GM06990 (cell line): Measurements from ENCODE around the gene OR2T12.
"Not testable (repeated sequence)": the region's sequence is repeated elsewhere in the genome, so short reads cannot be mapped to it uniquely, and the experiment has no call there.

Experiments
- DNase-seq: peaks from one replicate; pipeline ENCODE4 v3.0.0-alpha.2; 2011; ENCODE audit not compliant: insufficient read length; ENCODE audit errors: extremely low read depth
- H3K27me3 ChIP-seq: replicated peaks from 2 replicates; pipeline ENCODE4 v1.6.0; 2011; ENCODE audit warnings: low read length; ENCODE audit not compliant: control insufficient read depth, insufficient read depth
- H3K36me3 ChIP-seq: 2 replicates; pipeline ENCODE4 v1.5.1; 2011; ENCODE audit warnings: low read length; ENCODE audit not compliant: control insufficient read depth, insufficient read depth
- H3K4me3 ChIP-seq: replicated peaks from 2 replicates; pipeline ENCODE4 v1.5.1; 2011; ENCODE audit warnings: low read depth, mild to moderate bottlenecking, control low read depth, low read length
- CTCF ChIP-seq: IDR thresholded peaks from 2 replicates; pipeline ENCODE4 v1.5.1; 2011; ENCODE audit warnings: low read length, control low read depth, mild to moderate bottlenecking, inconsistent platforms; ENCODE audit not compliant: insufficient read depth, poor library complexity, severe bottlenecking

OR2T12 gene

GRCh38 chr1:248306103-248306502 is 2.9 kb upstream of the OR2T12 start:
- Histone ChIP-seq H3K4me3 (no peak overlapping the region), H3K27me3 (no peaks in the 10 kb centered on the region), H3K36me3 (no peaks in the 10 kb centered on the region)
- TF ChIP-seq CTCF, result no peak
- DNase-seq, result no peak

GRCh38 chr1:248305672-248306071 is 2.4 kb upstream of the OR2T12 start:
- not testable (repeated sequence) for DNase-seq, H3K27me3 ChIP-seq, H3K36me3 ChIP-seq, H3K4me3 ChIP-seq

- Histone ChIP-seq H3K36me3 (no peaks in the 10 kb centered on the region), H3K4me3 (no peak overlapping the region), H3K27me3 (no peaks in the 10 kb centered on the region)
- TF ChIP-seq CTCF, result no peak
- DNase-seq, result no peak
Measured at GRCh38 chr1:248288391-248288790, 14.8 kb downstream of the OR2T12 start.

- no peak for TF ChIP-seq CTCF
- Histone ChIP-seq H3K36me3 (no peaks in the 10 kb centered on the region), H3K27me3 (no peaks in the 10 kb centered on the region), H3K4me3 (no peak within 1 kb of the TSS)
- no peak for DNase-seq
Measured at GRCh38 chr1:248277876-248278275, 25.3 kb downstream of the OR2T12 start, which contains the start of gene OR2T33. TSS of gene OR2T33 (minus strand) at chr1:248277976. CDS start at chr1:248273814, 4,162 bp downstream.

GRCh38 chr1:248273225-248273624 is 30.0 kb downstream of the OR2T12 start:
- not testable (repeated sequence) for DNase-seq, H3K27me3 ChIP-seq, H3K36me3 ChIP-seq, H3K4me3 ChIP-seq

- no peak for TF ChIP-seq CTCF
- H3K27me3 ChIP-seq, result no peaks in the 10 kb centered on the region
- H3K36me3 ChIP-seq, result no peaks in the 10 kb centered on the region
- no peak overlapping the region for H3K4me3 ChIP-seq
- DNase-seq, result no peak
Measured at GRCh38 chr1:248268178-248268577, 35.0 kb downstream of the OR2T12 start.

- not testable (repeated sequence) for H3K27me3 ChIP-seq, H3K4me3 ChIP-seq, H3K36me3 ChIP-seq, DNase-seq
Measured at GRCh38 chr1:248259309-248259708, 43.9 kb downstream of the OR2T12 start.
